SU-DHL-6 (cell line): ENCODE data around the gene CDH23.

Experiments
- CTCF ChIP-seq: fragments of 200-600 bp; sonication (generic); IDR thresholded peaks from one replicate; pipeline ENCODE4 v1.5.1; 2017; ENCODE audit warnings: antibody characterized with exemption, mild to moderate bottlenecking, low read length, moderate library complexity; ENCODE audit not compliant: insufficient read depth, poor library complexity, severe bottlenecking
- EZH2phosphoT487 ChIP-seq: fragments of 200-600 bp; sonication (generic), shearing (Covaris generic); conservative IDR thresholded peaks from 2 replicates; pipeline ENCODE4 v1.6.1; 2018; ENCODE audit warnings: mild to moderate bottlenecking, antibody characterized with exemption, low read length, moderate library complexity, mixed read lengths

DNA sequence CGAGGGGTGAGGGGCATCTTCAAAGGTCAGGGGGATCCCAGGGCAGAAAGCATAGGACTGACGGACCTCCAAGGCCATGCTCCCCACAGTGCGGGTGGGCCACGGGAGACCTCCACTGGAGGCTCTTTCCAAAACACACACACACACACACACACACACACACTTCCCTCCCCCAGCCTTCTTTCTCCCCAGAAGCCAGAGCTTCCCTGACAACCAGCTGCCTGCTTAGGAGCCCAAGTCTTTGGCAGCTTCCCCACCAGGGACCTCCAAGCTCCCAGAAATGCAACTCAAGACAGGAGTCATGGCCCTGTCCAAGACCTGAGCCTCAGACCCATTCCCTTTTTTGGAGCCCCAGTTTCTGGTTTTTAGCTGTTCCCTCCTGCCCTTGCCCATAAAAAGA, 323.6 kb downstream of the CDH23 start:
- TF ChIP-seq EZH2phosphoT487 = no peak
- TF ChIP-seq CTCF = no peak
